B cell (primary cell): ENCODE results near the gene CHRNA4. TPM values are rescaled to one million over a fixed set of nuclear protein-coding genes. Genes with fewer than 3 reads are reported as not detected.

Experiments
- ATAC-seq: fragments of 200-7000 bp; cut with Tn5 transposase; one replicate; pipeline ENCODE4 v1.10.0; 2021; ENCODE audit warnings: low read depth, mild to moderate bottlenecking, moderate number of reproducible peaks, moderate library complexity
- CTCF ChIA-PET: fragments of 350-600 bp; sonication (Branson Sonifier 250); formaldehyde crosslinking; loops from one replicate; lab custom pipeline; 2021; ENCODE audit warnings: antibody characterized with exemption, inconsistent platforms; lab: Charles Lee
- POLR2A ChIA-PET: fragments of 350-600 bp; sonication (Branson Sonifier 250); formaldehyde crosslinking; loops from one replicate; lab custom pipeline; 2021; ENCODE audit warnings: antibody characterized with exemption; lab: Charles Lee
- DNase-seq: peaks from one replicate; pipeline ENCODE4 v3.0.0; 2013
- H2AFZ ChIP-seq: 2 replicates; pipeline ENCODE4 v1.6.1; 2012; ENCODE audit warnings: mild to moderate bottlenecking, low read depth, low read length; ENCODE audit not compliant: insufficient read depth, poor library complexity, severe bottlenecking
- H3K27ac ChIP-seq, 2 donors: 1 replicate in 1 of 2; 2 replicates in 1 of 2; pipeline ENCODE4 v1.5.1; 2012 to 2013; ENCODE audit warnings: low read length in 2 of 2, mild to moderate bottlenecking in 2 of 2, moderate library complexity in 1 of 2
- H3K27me3 ChIP-seq, 4 experiments: fragments of 200-600 bp in 1 of 4; sonication (generic) in 1 of 4; replicated peaks in 1 of 4; 1 replicate in 2 of 4; 2 replicates in 2 of 4; pipeline versions ENCODE4 v1.6.1 to v1.7.0; 2013 to 2016; ENCODE audit warnings: low read length in 3 of 4, mild to moderate bottlenecking in 2 of 4, mixed read lengths in 1 of 4, moderate library complexity in 1 of 4; ENCODE audit not compliant: insufficient read depth in 4 of 4, control insufficient read depth in 3 of 4; ENCODE audit errors: control extremely low read depth in 1 of 4
- H3K36me3 ChIP-seq, 2 experiments: replicated peaks in 1 of 2; 1 replicate in 1 of 2; 2 replicates in 1 of 2; pipeline versions ENCODE4 v1.6.1 to v1.7.1; 2013; ENCODE audit warnings: low read length in 1 of 2; ENCODE audit not compliant: insufficient read depth in 2 of 2, control insufficient read depth in 1 of 2; ENCODE audit errors: control extremely low read depth in 1 of 2, extremely low read depth in 1 of 2
- H3K4me1 ChIP-seq, 2 donors: fragments of 200-600 bp in 1 of 2; sonication (generic) in 1 of 2; 1 replicate in 1 of 2; 2 replicates in 1 of 2; pipeline versions ENCODE4 v1.5.1 to v1.6.1; 2013 to 2017; ENCODE audit warnings: low read length in 2 of 2; ENCODE audit not compliant: control insufficient read depth in 2 of 2, insufficient read depth in 2 of 2
- H3K4me2 ChIP-seq: replicated peaks from 2 replicates; pipeline ENCODE3; 2012; ENCODE audit warnings: mild to moderate bottlenecking, low read depth, low read length; ENCODE audit not compliant: poor library complexity, severe bottlenecking
- H3K4me3 ChIP-seq, 5 experiments: fragments of 200-600 bp in 1 of 5; sonication (generic) in 1 of 5; 1 replicate in 3 of 5; 2 replicates in 2 of 5; pipeline versions ENCODE4 v1.5.1 to v1.7.0; 2011 to 2016; ENCODE audit warnings: low read length in 4 of 5, mild to moderate bottlenecking in 4 of 5, low read depth in 2 of 5, control low read depth in 1 of 5, moderate library complexity in 1 of 5; ENCODE audit not compliant: insufficient read depth in 1 of 5; ENCODE audit errors: control extremely low read depth in 1 of 5, extremely low read depth in 1 of 5
- H3K79me2 ChIP-seq: fragments of 200-600 bp; sonication (generic); one replicate; pipeline ENCODE4 v1.6.0; 2016; ENCODE audit warnings: low read length; ENCODE audit not compliant: control insufficient read depth, insufficient read depth
- H3K9ac ChIP-seq: fragments of 200-600 bp; sonication (generic); 2 replicates; pipeline ENCODE4 v1.6.1; 2017; ENCODE audit warnings: mild to moderate bottlenecking, low read length, moderate library complexity
- H3K9me3 ChIP-seq, 3 donors: one replicate each; pipeline versions ENCODE4 v1.6.1 to v1.7.1; 2013; ENCODE audit warnings: low read length in 2 of 3; ENCODE audit not compliant: control insufficient read depth in 2 of 3, insufficient read depth in 1 of 3; ENCODE audit errors: control extremely low read depth in 1 of 3
- H4K20me1 ChIP-seq: 2 replicates; pipeline ENCODE4 v1.6.0; 2012; ENCODE audit warnings: mild to moderate bottlenecking, low read length; ENCODE audit not compliant: insufficient read depth, control insufficient read depth, poor library complexity, severe bottlenecking
- H3K27ac Mint-ChIP-seq: one replicate; pipeline ENCODE4 v1.8.0; 2021; ENCODE audit warnings: mixed read lengths
- H3K27me3 Mint-ChIP-seq: one replicate; pipeline ENCODE4 v1.8.0; 2021; ENCODE audit warnings: mixed read lengths
- H3K4me1 Mint-ChIP-seq: one replicate; pipeline ENCODE4 v1.8.0; 2021; ENCODE audit warnings: mixed read lengths
- H3K4me3 Mint-ChIP-seq: one replicate; pipeline ENCODE4 v1.8.0; 2021; ENCODE audit warnings: mixed read lengths
- H3K9me3 Mint-ChIP-seq: one replicate; pipeline ENCODE4 v1.8.0; 2022; ENCODE audit warnings: mixed read lengths; ENCODE audit not compliant: insufficient read depth
- EZH2 ChIP-seq: IDR thresholded peaks from 2 replicates; pipeline ENCODE4 v1.6.1; 2012; ENCODE audit warnings: borderline replicate concordance, low read depth, mild to moderate bottlenecking, moderate library complexity, low read length; ENCODE audit not compliant: insufficient read depth, poor library complexity, severe bottlenecking
- WGBS: methylation state at CpG from one replicate; pipeline ENCODE4 v1.1.5; 2013; ENCODE audit warnings: missing lambda C conversion rate; ENCODE audit not compliant: insufficient coverage; 5-methylcytosine and 5-hydroxymethylcytosine counted together
- intact Hi-C: fragments of 100-400 bp; cut with micrococcal nuclease; formaldehyde crosslinking; loops from one replicate; pipeline ENCODE4 v1.10.0; 2022
- polyA plus RNA-seq: library from polyadenylated mRNA; depleted of rRNA; stranded (reverse); fragments of >200 nt; gene quantifications from 2 replicates; pipeline ENCODE4 v1.2.3, GENCODE V29; 2012
- total RNA-seq, 2 donors: library from RNA; stranded (reverse); fragments of 120-200 nt in 1 of 2; gene quantifications; 1 replicate in 1 of 2; 2 replicates in 1 of 2; pipeline versions ENCODE4 v1.2.3 to v1.2.4, GENCODE V29; 2013 to 2022
- TF ChIP-seq, protein P1 (sequence below): fragments of 200-600 bp; IDR thresholded peaks from one replicate; pipeline ENCODE4 v1.8.0; 2022; ENCODE audit warnings: antibody characterized with exemption, mild to moderate bottlenecking

CHRNA4 gene
- total and polyA plus RNA-seq, 2 donors (not counting 1 experiment from before 2014, with no cell fraction given): not detected

DNA sequence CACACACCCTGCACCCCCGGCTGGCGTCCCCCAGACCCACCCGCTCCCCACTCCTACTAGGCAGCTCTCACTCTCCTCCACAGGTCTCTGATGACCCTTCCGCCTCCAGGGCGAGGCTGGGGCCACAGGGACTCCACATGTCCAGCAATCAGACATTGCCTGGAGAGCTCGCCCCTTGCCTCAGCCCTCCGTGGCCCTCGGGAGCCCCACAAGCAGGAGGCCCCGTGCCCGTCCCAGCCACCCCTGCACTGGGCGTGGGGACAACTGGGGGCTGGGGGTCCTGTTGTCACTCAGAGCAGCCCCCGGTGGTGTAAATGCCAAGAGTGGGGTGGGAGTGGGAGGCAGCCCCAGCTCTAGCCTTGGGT lies 66.6 kb downstream of the CHRNA4 start:
- H3K4me3 ChIP-seq: no peak overlapping the region
- TF ChIP-seq EZH2: no peak
- TF ChIP-seq, protein P1, sequence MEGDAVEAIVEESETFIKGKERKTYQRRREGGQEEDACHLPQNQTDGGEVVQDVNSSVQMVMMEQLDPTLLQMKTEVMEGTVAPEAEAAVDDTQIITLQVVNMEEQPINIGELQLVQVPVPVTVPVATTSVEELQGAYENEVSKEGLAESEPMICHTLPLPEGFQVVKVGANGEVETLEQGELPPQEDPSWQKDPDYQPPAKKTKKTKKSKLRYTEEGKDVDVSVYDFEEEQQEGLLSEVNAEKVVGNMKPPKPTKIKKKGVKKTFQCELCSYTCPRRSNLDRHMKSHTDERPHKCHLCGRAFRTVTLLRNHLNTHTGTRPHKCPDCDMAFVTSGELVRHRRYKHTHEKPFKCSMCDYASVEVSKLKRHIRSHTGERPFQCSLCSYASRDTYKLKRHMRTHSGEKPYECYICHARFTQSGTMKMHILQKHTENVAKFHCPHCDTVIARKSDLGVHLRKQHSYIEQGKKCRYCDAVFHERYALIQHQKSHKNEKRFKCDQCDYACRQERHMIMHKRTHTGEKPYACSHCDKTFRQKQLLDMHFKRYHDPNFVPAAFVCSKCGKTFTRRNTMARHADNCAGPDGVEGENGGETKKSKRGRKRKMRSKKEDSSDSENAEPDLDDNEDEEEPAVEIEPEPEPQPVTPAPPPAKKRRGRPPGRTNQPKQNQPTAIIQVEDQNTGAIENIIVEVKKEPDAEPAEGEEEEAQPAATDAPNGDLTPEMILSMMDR: no peak
- H3K4me3 Mint-ChIP-seq: no peak overlapping the region
- H3K27me3 ChIP-seq: peaks cover 0 to 36% (median 0%) of the 10 kb centered on the region in 4 experiments
- H3K27ac Mint-ChIP-seq: no peak overlapping the region
- CTCF ChIA-PET: no interaction called here
- intact Hi-C loops: no loop called here
- ATAC-seq (no peak), DNase-seq (no peak)
- no peaks in the 10 kb centered on the region for H3K79me2 ChIP-seq
- H2AFZ ChIP-seq: no peak overlapping the region
- no peaks in the 10 kb centered on the region for H3K36me3 ChIP-seq
- H3K4me2 ChIP-seq: no peak overlapping the region
- no peak overlapping the region for H3K27ac ChIP-seq
- no peaks in the 10 kb centered on the region for H3K4me1 ChIP-seq
- H3K27me3 Mint-ChIP-seq: peaks cover 22% of the 10 kb centered on the region
- peaks cover 2% of the 10 kb centered on the region for H3K9me3 Mint-ChIP-seq
- H3K4me1 Mint-ChIP-seq: no peaks in the 10 kb centered on the region
- H3K9ac ChIP-seq: no peak overlapping the region
- POLR2A ChIA-PET: interaction anchor here (0.6 kb wide), 1 partner anchor 825 kb away, joined by 6 read pairs; no protein-coding TSS in a partner anchor
- no peaks in the 10 kb centered on the region for H4K20me1 ChIP-seq
- H3K9me3 ChIP-seq: peaks cover 0 to 6% (median 0%) of the 10 kb centered on the region in 3 donors
- WGBS: 84% methylated on average over 12 of the region's 12 CpGs

DNA sequence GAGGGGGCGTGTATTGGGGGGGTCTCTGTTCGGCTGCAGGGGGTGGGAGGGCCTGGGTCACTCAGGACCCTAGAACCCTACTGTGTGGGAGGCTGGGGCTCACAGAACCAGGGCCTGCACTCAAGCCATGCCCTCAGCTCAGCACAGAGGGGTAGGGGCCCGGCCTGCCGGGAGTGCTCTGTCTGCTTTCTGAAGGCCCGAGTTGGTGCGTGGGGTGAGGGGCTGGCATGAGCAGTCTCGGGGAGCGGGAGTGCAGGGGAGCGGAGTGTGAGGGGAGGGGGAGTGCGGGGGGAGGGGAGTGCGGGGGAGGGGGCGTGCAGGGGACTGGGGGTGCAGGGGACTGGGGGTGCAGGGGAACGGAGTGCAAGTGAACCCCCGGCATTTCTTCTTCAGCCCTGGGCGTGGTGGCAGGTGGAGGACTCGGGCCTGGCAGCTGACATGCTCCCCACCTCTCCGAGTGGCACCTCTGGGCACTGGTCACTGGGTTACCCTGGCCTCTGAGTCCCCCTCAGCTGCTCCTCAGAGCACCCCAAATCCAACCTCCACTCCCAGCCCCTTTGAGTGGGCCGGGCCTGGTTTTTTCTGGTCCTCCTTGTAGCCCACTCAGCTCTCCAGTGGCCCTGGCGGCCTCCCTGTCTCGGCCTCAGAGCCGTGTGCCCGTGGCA lies 67.1 kb downstream of the CHRNA4 start:
- peaks cover 0 to 33% (median 0%) of the 10 kb centered on the region in 4 experiments for H3K27me3 ChIP-seq
- no peak overlapping the region for H3K9ac ChIP-seq
- no peak overlapping the region for H3K27ac ChIP-seq
- H4K20me1 ChIP-seq: no peaks in the 10 kb centered on the region
- H3K27me3 Mint-ChIP-seq: peaks cover 17% of the 10 kb centered on the region
- TF ChIP-seq, protein P1: no peak
- no peak for TF ChIP-seq EZH2
- ChIA-PET POLR2A (interaction anchor here (0.6 kb wide), 1 partner anchor 826 kb away, joined by 6 read pairs; no protein-coding TSS in a partner anchor), CTCF (no interaction called here)
- no peaks in the 10 kb centered on the region for H3K4me1 ChIP-seq
- no peak overlapping the region for H3K27ac Mint-ChIP-seq
- DNase-seq (no peak), ATAC-seq (no peak)
- H3K4me3 ChIP-seq: no peak overlapping the region
- H2AFZ ChIP-seq: no peak overlapping the region
- H3K9me3 Mint-ChIP-seq: peaks cover under 1% of the 10 kb centered on the region
- no peaks in the 10 kb centered on the region for H3K79me2 ChIP-seq
- H3K4me3 Mint-ChIP-seq: no peak overlapping the region
- no peak overlapping the region for H3K4me2 ChIP-seq
- no peaks in the 10 kb centered on the region for H3K36me3 ChIP-seq
- no peaks in the 10 kb centered on the region for H3K4me1 Mint-ChIP-seq
- 85% methylated on average over 12 of the region's 22 CpGs for WGBS
- intact Hi-C loops: no loop called here
- H3K9me3 ChIP-seq: peaks cover 0 to 4% (median 0%) of the 10 kb centered on the region in 3 donors
